H1 (cell line): ENCODE measurements around the gene NHS. TPM values are rescaled to one million over a fixed set of nuclear protein-coding genes. Genes with fewer than 3 reads are reported as not detected.

Source experiments
- CTCF ChIA-PET: fragments of 300-600 bp; sonication (Branson Sonifier 250); formaldehyde crosslinking; loops from one replicate; lab custom pipeline; 2021; ENCODE audit not compliant: partially characterized antibody; lab: Charles Lee
- POLR2A ChIA-PET: fragments of 300-600 bp; sonication (Branson Sonifier 250); formaldehyde crosslinking; loops from one replicate; lab custom pipeline; 2021; ENCODE audit warnings: inconsistent platforms; ENCODE audit not compliant: partially characterized antibody; lab: Charles Lee
- DNase-seq, 2 experiments: peaks; one replicate each; pipeline versions ENCODE4 v3.0.0 to v3.0.0-alpha.2; 2010 to 2022; ENCODE audit warnings: low spot score in 2 of 2, low read depth in 1 of 2, mixed read lengths in 1 of 2
- FAIRE-seq: peaks from 2 replicates; lab custom pipeline; 2011; peaks lifted over from hg19 to GRCh38; lab: Jason Lieb, UNC
- H2AFZ ChIP-seq: 2 replicates; pipeline ENCODE4 v1.8.1; 2012; ENCODE audit warnings: low read length, inconsistent platforms
- H2AK5ac ChIP-seq: 2 replicates; pipeline ENCODE4 v1.6.1; 2013; ENCODE audit warnings: low read depth, low read length
- H2BK120ac ChIP-seq: replicated peaks from 2 replicates; pipeline ENCODE3; 2013; ENCODE audit warnings: low read depth, low read length, inconsistent platforms
- H2BK12ac ChIP-seq: 2 replicates; pipeline ENCODE4 v1.6.1; 2013; ENCODE audit warnings: low read depth, low read length
- H2BK15ac ChIP-seq: 2 replicates; pipeline ENCODE4 v1.6.1; 2013; ENCODE audit warnings: low read length
- H2BK20ac ChIP-seq: 2 replicates; pipeline ENCODE4 v1.6.1; 2013; ENCODE audit warnings: low read length
- H2BK5ac ChIP-seq: 2 replicates; pipeline ENCODE4 v1.6.1; 2013; ENCODE audit warnings: low read depth, low read length
- H3K14ac ChIP-seq: 2 replicates; pipeline ENCODE4 v1.6.1; 2013; ENCODE audit warnings: inconsistent platforms; ENCODE audit not compliant: insufficient read length
- H3K18ac ChIP-seq: 2 replicates; pipeline ENCODE4 v1.6.1; 2013; ENCODE audit warnings: low read length; ENCODE audit errors: extremely low read depth
- H3K23ac ChIP-seq: 2 replicates; pipeline ENCODE4 v1.6.1; 2013; ENCODE audit warnings: inconsistent platforms; ENCODE audit not compliant: insufficient read length
- H3K23me2 ChIP-seq: 2 replicates; pipeline ENCODE4 v1.6.1; 2013; ENCODE audit warnings: low read depth, low read length
- H3K27ac ChIP-seq: 2 replicates; pipeline ENCODE4 v1.6.1; 2011; ENCODE audit warnings: low read depth, low read length, inconsistent platforms
- H3K27me3 ChIP-seq, 4 experiments: replicated peaks in 1 of 4; 1 replicate in 1 of 4; 2 replicates in 3 of 4; pipeline versions ENCODE4 v1.6.1 to v1.8.1; 2011 to 2013; ENCODE audit warnings: low read length in 3 of 4, mild to moderate bottlenecking in 3 of 4, inconsistent platforms in 2 of 4, mixed read lengths in 2 of 4, moderate library complexity in 1 of 4; ENCODE audit not compliant: control insufficient read depth in 3 of 4, insufficient read depth in 3 of 4; ENCODE audit errors: extremely low read depth in 1 of 4
- H3K36me3 ChIP-seq, 4 experiments: 2 replicates each; pipeline versions ENCODE4 v1.6.1 to v1.8.1; 2011 to 2013; ENCODE audit warnings: mild to moderate bottlenecking in 4 of 4, low read length in 3 of 4, moderate library complexity in 2 of 4, control low read depth in 1 of 4, inconsistent platforms in 1 of 4; ENCODE audit not compliant: insufficient read depth in 4 of 4, control insufficient read depth in 2 of 4
- H3K4ac ChIP-seq: replicated peaks from 2 replicates; pipeline ENCODE3; 2013; ENCODE audit warnings: low read length, low read depth, mixed read lengths, inconsistent platforms; ENCODE audit not compliant: insufficient read length
- H3K4me1 ChIP-seq, 4 experiments: replicated peaks in 1 of 4; 1 replicate in 1 of 4; 2 replicates in 3 of 4; pipeline versions ENCODE4 v1.6.1 to v1.8.1; 2011 to 2013; ENCODE audit warnings: low read length in 3 of 4, inconsistent platforms in 2 of 4, mixed read lengths in 1 of 4; ENCODE audit not compliant: insufficient read depth in 4 of 4, control insufficient read depth in 3 of 4
- H3K4me2 ChIP-seq, 2 experiments: 2 replicates each; pipeline versions ENCODE4 v1.6.1 to v1.8.1; 2011 to 2013; ENCODE audit warnings: low read depth in 2 of 2, low read length in 2 of 2, control low read depth in 1 of 2, inconsistent platforms in 1 of 2, mild to moderate bottlenecking in 1 of 2; ENCODE audit not compliant: insufficient read depth in 1 of 2
- H3K4me3 ChIP-seq, 4 experiments: fragments of 200-600, 300-600 bp in 1 of 4; sonication (generic), shearing (Covaris generic), sonication (Bioruptor Twin) in 1 of 4; 2 replicates each; pipeline versions ENCODE4 v1.5.1 to v1.8.1; 2011 to 2016; ENCODE audit warnings: low read length in 4 of 4, low read depth in 3 of 4, control low read depth in 2 of 4, inconsistent platforms in 2 of 4, mild to moderate bottlenecking in 2 of 4, mixed read lengths in 1 of 4, moderate library complexity in 1 of 4; ENCODE audit not compliant: insufficient read depth in 2 of 4; ENCODE audit errors: extremely low read depth in 1 of 4
- H3K56ac ChIP-seq: replicated peaks from 2 replicates; pipeline ENCODE3; 2013; ENCODE audit warnings: low read depth, mild to moderate bottlenecking, mixed read lengths, low read length, inconsistent platforms; ENCODE audit not compliant: insufficient read length
- H3K79me1 ChIP-seq: 2 replicates; pipeline ENCODE4 v1.6.1; 2013; ENCODE audit warnings: low read depth, low read length, control low read depth
- H3K79me2 ChIP-seq, 2 experiments: 2 replicates each; pipeline versions ENCODE4 v1.6.1 to v1.8.1; 2012 to 2013; ENCODE audit warnings: low read length in 2 of 2, mild to moderate bottlenecking in 2 of 2, inconsistent platforms in 1 of 2; ENCODE audit not compliant: insufficient read depth in 2 of 2, control insufficient read depth in 1 of 2
- H3K9ac ChIP-seq, 4 experiments: replicated peaks in 1 of 4; 1 replicate in 1 of 4; 2 replicates in 3 of 4; pipeline versions ENCODE4 v1.6.1 to v1.8.1; 2011 to 2013; ENCODE audit warnings: low read depth in 3 of 4, low read length in 3 of 4, control low read depth in 2 of 4, mild to moderate bottlenecking in 2 of 4, moderate library complexity in 2 of 4, inconsistent platforms in 1 of 4; ENCODE audit errors: extremely low read depth in 1 of 4
- H3K9me3 ChIP-seq, 2 experiments: 2 replicates each; pipeline versions ENCODE4 v1.6.1 to v1.8.1; 2012 to 2013; ENCODE audit warnings: mild to moderate bottlenecking in 2 of 2, moderate library complexity in 2 of 2, control low read depth in 1 of 2, inconsistent platforms in 1 of 2, low read depth in 1 of 2, low read length in 1 of 2, mixed read lengths in 1 of 2; ENCODE audit not compliant: insufficient read depth in 2 of 2
- H4K20me1 ChIP-seq, 2 experiments: replicated peaks in 1 of 2; 2 replicates each; pipeline versions ENCODE3 to v1.8.1; 2011 to 2013; ENCODE audit warnings: inconsistent platforms in 2 of 2, low read length in 2 of 2, mild to moderate bottlenecking in 1 of 2; ENCODE audit not compliant: insufficient read depth in 2 of 2, control insufficient read depth in 1 of 2
- H4K5ac ChIP-seq: 2 replicates; pipeline ENCODE4 v1.6.1; 2013; ENCODE audit warnings: low read length, low read depth, mixed read lengths, inconsistent platforms; ENCODE audit not compliant: insufficient read length
- H4K8ac ChIP-seq: 2 replicates; pipeline ENCODE4 v1.8.0; 2013; ENCODE audit warnings: mild to moderate bottlenecking, moderate library complexity, low read length, inconsistent platforms; ENCODE audit not compliant: insufficient read depth; ENCODE audit errors: extremely low read depth
- H4K91ac ChIP-seq: replicated peaks from 2 replicates; pipeline ENCODE3; 2013; ENCODE audit warnings: low read length, mixed read lengths, inconsistent platforms; ENCODE audit not compliant: insufficient read length
- CBX5 ChIP-seq: fragments of 300-800, 300-1000 bp; sonication (generic); IDR thresholded peaks from 2 replicates; pipeline ENCODE4 v1.7.1; 2016; ENCODE audit warnings: antibody characterized with exemption, low read length, low read depth
- EZH2 ChIP-seq: fragments of 200-600 bp; sonication (generic); IDR thresholded peaks from 2 replicates; pipeline ENCODE4 v1.7.1; 2012; ENCODE audit warnings: low read depth, mild to moderate bottlenecking, moderate library complexity, low read length, inconsistent platforms; ENCODE audit not compliant: severe bottlenecking
- KDM5A ChIP-seq: fragments of 200-600 bp; IDR thresholded peaks from 2 replicates; pipeline ENCODE4 v1.7.1; 2012; ENCODE audit warnings: mild to moderate bottlenecking, low read length, inconsistent platforms, mixed read lengths
- NANOG ChIP-seq: IDR thresholded peaks from 2 replicates; pipeline ENCODE4 v1.6.1; 2011; ENCODE audit warnings: low read length, low read depth, mild to moderate bottlenecking, inconsistent platforms; ENCODE audit not compliant: insufficient read depth, poor library complexity, severe bottlenecking
- WGBS, 2 experiments: shearing (Covaris generic) in 1 of 2; methylation state at CpG; one replicate each; pipeline versions ENCODE4 v1.1.6 to v1.1.7; 2013 to 2015; ENCODE audit warnings: low lambda C conversion rate in 2 of 2, mixed read lengths in 2 of 2, inconsistent platforms in 1 of 2, low coverage in 1 of 2, missing lambda C conversion rate in 1 of 2; ENCODE audit not compliant: insufficient replicate concordance in 2 of 2, insufficient coverage in 1 of 2, insufficient read length in 1 of 2; ENCODE audit errors: extremely low coverage in 1 of 2, missing lambda C conversion rate in 1 of 2; 5-methylcytosine and 5-hydroxymethylcytosine counted together
- polyA plus RNA-seq, 7 experiments: library from polyadenylated mRNA; depleted of rRNA in 3 of 7; stranded (reverse) in 5 of 7; unstranded in 2 of 7; fragments of >200 nt in 5 of 7; fragments of 200-250 nt in 2 of 7; gene quantifications; 1 replicate in 5 of 7; 2 replicates in 1 of 7; 4 replicates in 1 of 7; pipeline versions ENCODE4 v1.2.1 to v1.2.3, GENCODE V29; 2011 to 2013; ENCODE audit warnings: missing spikeins in 2 of 7, mixed read lengths in 2 of 7
- total RNA-seq: library from RNA; stranded (reverse); fragmentation: NEBNext Ultra II Directional; extraction: Animal tissue kit (Norgen Biotek cat#: 25700); gene quantifications from 2 replicates; pipeline ENCODE4 v1.2.1, GENCODE V29; 2021

The NHS gene
- total and polyA plus RNA-seq, 2 of the 8 experiments (the other 6 are each of a cell fraction or from before 2014, with no cell fraction given): 2.2 to 6.7 TPM

- Histone ChIP-seq H3K14ac (no peak overlapping the region), H3K4me1 (peaks cover 0 to 3% (median under 1%) of the 10 kb centered on the region in 4 experiments; a peak in 1 of 7 replicates), H3K9me3 (no peaks in the 10 kb centered on the region), H4K91ac (no peak overlapping the region), H3K27me3 (no peaks in the 10 kb centered on the region), H3K27ac (no peak overlapping the region), H3K9ac (no peak overlapping the region), H3K18ac (no peak overlapping the region), H2BK12ac (no peak overlapping the region), H4K8ac (no peak overlapping the region), H3K4ac (no peak overlapping the region), H2BK20ac (no peak overlapping the region), H2AK5ac (no peak overlapping the region), H2BK15ac (no peak overlapping the region), H4K20me1 (no peaks in the 10 kb centered on the region), H4K5ac (no peak overlapping the region), H2BK5ac (no peak overlapping the region), H3K23me2 (no peaks in the 10 kb centered on the region), H3K79me2 (no peaks in the 10 kb centered on the region), H3K4me2 (no peak overlapping the region), H2BK120ac (no peak overlapping the region), H3K4me3 (no peak overlapping the region), H3K56ac (no peak overlapping the region), H3K36me3 (no peaks in the 10 kb centered on the region), H2AFZ (no peak overlapping the region), H3K79me1 (no peaks in the 10 kb centered on the region), H3K23ac (no peak overlapping the region)
- FAIRE-seq (no peak), DNase-seq (no peak)
- WGBS, 2 experiments: 87% methylated on average over 3 of the region's 3 CpGs; no CpG with 5 or more reads in 1 of the 2 experiments
- TF ChIP-seq NANOG (no peak), CBX5 (no peak), EZH2 (no peak), KDM5A (no peak)
- ChIA-PET POLR2A (no interaction called here), CTCF (no interaction called here)
Measured at GRCh38 chrX:17403972-17404371, 29.0 kb downstream of the NHS start.
